Neural progenitor cell (in vitro differentiated cells): Measurements from ENCODE around the gene B4GALNT3. TPM values are rescaled to one million over a fixed set of nuclear protein-coding genes. Genes with fewer than 3 reads are reported as not detected.
"Not testable (repeated sequence)": the region's sequence is repeated elsewhere in the genome, so short reads cannot be mapped to it uniquely, and the experiment has no call there.

Experiments
- DNase-seq: peaks from one replicate; pipeline ENCODE4 v3.0.0-alpha.2; 2016; ENCODE audit warnings: low spot score
- H2AFZ ChIP-seq: fragments of 200-600 bp; sonication (generic); replicated peaks from 2 replicates; pipeline ENCODE4 v1.6.1; 2016; ENCODE audit warnings: antibody characterized with exemption
- H3F3A ChIP-seq: fragments of 200-600 bp; sonication (generic); 2 replicates; pipeline ENCODE4 v1.6.1; 2016; ENCODE audit warnings: antibody characterized with exemption, low read depth
- H3K27ac ChIP-seq: fragments of 200-600 bp; sonication (generic); 2 replicates; pipeline ENCODE4 v1.5.1; 2016; ENCODE audit warnings: mild to moderate bottlenecking
- H3K27me3 ChIP-seq: fragments of 200-600 bp; sonication (generic); 2 replicates; pipeline ENCODE4 v1.6.1; 2016; ENCODE audit warnings: mild to moderate bottlenecking, moderate library complexity
- H3K36me3 ChIP-seq: fragments of 200-600 bp; sonication (generic); 2 replicates; pipeline ENCODE4 v1.5.1; 2016
- H3K4me1 ChIP-seq: fragments of 200-600 bp; sonication (generic); 2 replicates; pipeline ENCODE4 v1.6.1; 2016; ENCODE audit warnings: mixed run types
- H3K4me2 ChIP-seq: fragments of 200-600 bp; sonication (generic); 2 replicates; pipeline ENCODE4 v1.6.1; 2016
- H3K4me3 ChIP-seq: fragments of 200-600 bp; sonication (generic); 2 replicates; pipeline ENCODE4 v1.5.1; 2016
- H3K79me2 ChIP-seq: fragments of 200-600 bp; sonication (generic); 2 replicates; pipeline ENCODE4 v1.6.1; 2016; ENCODE audit warnings: low read depth
- H3K9ac ChIP-seq: fragments of 200-600 bp; sonication (generic); 2 replicates; pipeline ENCODE4 v1.6.1; 2016
- H3K9me3 ChIP-seq: fragments of 200-600 bp; sonication (generic); 2 replicates; pipeline ENCODE4 v1.5.1; 2016; ENCODE audit warnings: low read depth
- H4K20me1 ChIP-seq: fragments of 200-600 bp; sonication (generic); 2 replicates; pipeline ENCODE4 v1.6.1; 2016; ENCODE audit warnings: low read depth
- H3K27ac Mint-ChIP-seq: 3 replicates; pipeline ENCODE4 v1.8.0; 2021; ENCODE audit warnings: mixed read lengths
- H3K27me3 Mint-ChIP-seq: 2 replicates; pipeline ENCODE4 v1.8.0; 2022; ENCODE audit warnings: low read depth, mild to moderate bottlenecking, inconsistent platforms, moderate library complexity, mixed read lengths; ENCODE audit not compliant: insufficient read depth
- H3K36me3 Mint-ChIP-seq: 3 replicates; pipeline ENCODE4 v1.8.0; 2021; ENCODE audit warnings: mixed read lengths
- H3K4me1 Mint-ChIP-seq: 3 replicates; pipeline ENCODE4 v1.8.0; 2021; ENCODE audit warnings: mixed read lengths
- H3K4me3 Mint-ChIP-seq: 3 replicates; pipeline ENCODE4 v1.8.0; 2021; ENCODE audit warnings: mild to moderate bottlenecking, moderate library complexity, mixed read lengths
- H3K9me3 Mint-ChIP-seq: 3 replicates; pipeline ENCODE4 v1.8.0; 2020; ENCODE audit warnings: mixed read lengths
- EZH2 ChIP-seq: fragments of 200-600 bp; sonication (generic); IDR thresholded peaks from 2 replicates; pipeline ENCODE4 v1.6.1; 2017; ENCODE audit warnings: antibody characterized with exemption, mild to moderate bottlenecking, moderate library complexity
- EZH2phosphoT487 ChIP-seq: fragments of 200-600 bp; sonication (generic); IDR thresholded peaks from 2 replicates; pipeline ENCODE4 v1.6.1; 2017; ENCODE audit warnings: antibody characterized with exemption
- total RNA-seq: library from RNA; depleted of rRNA; stranded (reverse); fragments of >200 nt; gene quantifications from 2 replicates; pipeline ENCODE4 v1.2.3, GENCODE V29; 2015; ENCODE audit warnings: low replicate concordance
- TF ChIP-seq, protein P1 (sequence below): fragments of 200-600 bp; sonication (generic); IDR thresholded peaks from 2 replicates; pipeline ENCODE4 v1.5.1; 2017; ENCODE audit warnings: antibody characterized with exemption, mild to moderate bottlenecking

B4GALNT3 gene
- total RNA-seq, 1 donor from 2014 or later = 29.0 TPM

DNA sequence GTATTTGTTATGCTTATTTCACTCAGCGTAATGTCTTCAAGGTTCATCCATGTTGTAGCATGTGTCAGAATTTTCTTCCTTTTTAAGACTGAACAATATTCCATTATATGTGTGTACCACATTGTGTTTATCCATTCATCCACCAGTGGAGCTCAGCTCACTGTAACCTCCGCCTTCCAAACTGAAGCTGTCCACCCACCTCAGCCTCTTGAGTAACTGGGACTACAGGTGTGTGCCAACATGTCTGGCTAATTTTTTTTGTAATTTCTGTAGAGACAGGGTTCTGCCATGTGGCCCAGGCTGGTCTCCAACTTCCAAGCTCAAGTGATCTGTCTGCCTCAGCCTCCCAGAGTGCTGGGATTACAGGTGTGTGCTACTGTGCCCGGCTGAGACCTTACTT is 37.2 kb upstream of the B4GALNT3 start:
- H4K20me1 ChIP-seq = no peaks in the 10 kb centered on the region
- H3K36me3 Mint-ChIP-seq = peaks cover 25% of the 10 kb centered on the region

DNA sequence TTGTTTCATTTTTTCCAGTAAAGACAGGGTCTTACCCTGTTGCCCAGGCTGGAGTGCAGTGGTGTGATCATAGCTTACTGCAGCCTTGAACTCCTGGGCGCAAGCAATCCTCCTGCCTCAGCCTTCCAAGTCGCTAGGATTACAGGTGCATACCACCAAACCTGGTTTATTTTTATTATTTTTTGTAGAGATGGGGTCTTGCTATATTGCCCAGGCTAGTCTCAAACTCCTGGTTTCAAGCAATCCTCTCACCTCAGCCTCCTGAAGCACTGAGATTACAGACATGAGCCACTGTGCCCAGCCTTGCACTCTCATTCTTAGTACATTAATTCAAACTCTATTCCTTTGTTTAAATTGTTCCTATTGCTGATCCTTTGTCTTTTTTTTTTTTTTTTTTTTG is 24.0 kb upstream of the B4GALNT3 start:
- H3F3A ChIP-seq, H3K4me3 ChIP-seq, DNase-seq, H3K4me3 Mint-ChIP-seq, H3K9me3 ChIP-seq, H3K4me1 Mint-ChIP-seq, H3K27ac Mint-ChIP-seq, H4K20me1 ChIP-seq, H3K27ac ChIP-seq, H3K27me3 ChIP-seq, H3K4me2 ChIP-seq, H3K9me3 Mint-ChIP-seq, H3K79me2 ChIP-seq, H3K27me3 Mint-ChIP-seq, H3K4me1 ChIP-seq, H3K9ac ChIP-seq, H2AFZ ChIP-seq: not testable (repeated sequence)
- peaks cover 31% of the 10 kb centered on the region for H3K36me3 Mint-ChIP-seq
- peaks cover 31% of the 10 kb centered on the region for H3K36me3 ChIP-seq

More for the DNA sequence above, 37.2 kb upstream of the B4GALNT3 start:
- H3K36me3 ChIP-seq = peaks cover 3% of the 10 kb centered on the region
- no peak overlapping the region for H2AFZ ChIP-seq
- no peaks in the 10 kb centered on the region for H3K9me3 Mint-ChIP-seq
- H3K9ac ChIP-seq = no peak overlapping the region
- DNase-seq = no peak
- no peak overlapping the region for H3K27ac ChIP-seq
- H3K4me1 ChIP-seq = no peaks in the 10 kb centered on the region
- no peak overlapping the region for H3K4me2 ChIP-seq
- TF ChIP-seq EZH2phosphoT487 = no peak
- TF ChIP-seq, protein P1, sequence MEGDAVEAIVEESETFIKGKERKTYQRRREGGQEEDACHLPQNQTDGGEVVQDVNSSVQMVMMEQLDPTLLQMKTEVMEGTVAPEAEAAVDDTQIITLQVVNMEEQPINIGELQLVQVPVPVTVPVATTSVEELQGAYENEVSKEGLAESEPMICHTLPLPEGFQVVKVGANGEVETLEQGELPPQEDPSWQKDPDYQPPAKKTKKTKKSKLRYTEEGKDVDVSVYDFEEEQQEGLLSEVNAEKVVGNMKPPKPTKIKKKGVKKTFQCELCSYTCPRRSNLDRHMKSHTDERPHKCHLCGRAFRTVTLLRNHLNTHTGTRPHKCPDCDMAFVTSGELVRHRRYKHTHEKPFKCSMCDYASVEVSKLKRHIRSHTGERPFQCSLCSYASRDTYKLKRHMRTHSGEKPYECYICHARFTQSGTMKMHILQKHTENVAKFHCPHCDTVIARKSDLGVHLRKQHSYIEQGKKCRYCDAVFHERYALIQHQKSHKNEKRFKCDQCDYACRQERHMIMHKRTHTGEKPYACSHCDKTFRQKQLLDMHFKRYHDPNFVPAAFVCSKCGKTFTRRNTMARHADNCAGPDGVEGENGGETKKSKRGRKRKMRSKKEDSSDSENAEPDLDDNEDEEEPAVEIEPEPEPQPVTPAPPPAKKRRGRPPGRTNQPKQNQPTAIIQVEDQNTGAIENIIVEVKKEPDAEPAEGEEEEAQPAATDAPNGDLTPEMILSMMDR = no peak
- no peak for TF ChIP-seq EZH2
- no peaks in the 10 kb centered on the region for H3K9me3 ChIP-seq
- no peaks in the 10 kb centered on the region for H3F3A ChIP-seq
- no peak overlapping the region for H3K4me3 ChIP-seq
- no peak overlapping the region for H3K27ac Mint-ChIP-seq
- H3K4me3 Mint-ChIP-seq = no peak overlapping the region
- H3K79me2 ChIP-seq = no peaks in the 10 kb centered on the region
- no peaks in the 10 kb centered on the region for H3K4me1 Mint-ChIP-seq
- no peaks in the 10 kb centered on the region for H3K27me3 ChIP-seq
- H3K27me3 Mint-ChIP-seq = peaks cover 2% of the 10 kb centered on the region

DNA sequence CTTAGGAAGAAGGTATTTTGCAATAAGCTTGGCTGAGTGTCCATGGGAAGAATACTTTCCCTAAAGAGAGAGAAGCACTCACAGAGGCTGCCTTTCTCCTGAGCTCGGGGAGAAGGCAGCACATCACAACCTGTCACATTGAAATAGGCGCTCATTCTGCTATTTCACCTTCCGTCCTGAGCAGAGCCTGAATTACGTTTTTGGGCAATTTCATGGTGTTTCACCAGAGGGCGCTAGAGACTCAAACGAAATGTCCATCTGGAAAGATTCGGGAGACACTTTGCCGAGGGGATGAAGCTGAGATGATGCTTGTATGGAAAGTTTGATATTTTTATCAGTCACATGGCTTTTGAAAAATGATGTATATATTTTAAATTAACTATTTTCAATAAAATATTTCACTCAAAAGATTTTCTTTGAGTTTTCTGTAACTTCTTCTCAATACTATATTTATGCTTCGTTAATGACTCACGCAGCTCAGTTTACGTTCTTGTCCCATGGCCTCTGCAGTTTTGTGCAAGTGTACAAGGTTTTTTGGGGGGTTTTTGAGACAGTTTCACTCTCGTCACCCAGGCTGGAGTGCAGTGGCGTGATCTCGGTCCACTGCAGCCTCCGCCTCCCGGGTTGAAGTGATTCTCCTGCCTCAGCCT is 17.4 kb upstream of the B4GALNT3 start:
- DNase-seq = peak; percentile 70
- Mint-ChIP-seq H3K9me3 (no peaks in the 10 kb centered on the region), H3K4me3 (no peak overlapping the region), H3K27me3 (no peaks in the 10 kb centered on the region), H3K27ac (no peak overlapping the region), H3K36me3 (peaks cover 11% of the 10 kb centered on the region), H3K4me1 (no peaks in the 10 kb centered on the region)
- H3K9ac ChIP-seq = no peak overlapping the region
- H3K9me3 ChIP-seq = no peaks in the 10 kb centered on the region
- no peaks in the 10 kb centered on the region for H3K27me3 ChIP-seq
- H2AFZ ChIP-seq = no peak overlapping the region
- H3K4me1 ChIP-seq = no peaks in the 10 kb centered on the region
- peaks cover 8% of the 10 kb centered on the region for H3K36me3 ChIP-seq
- no peak overlapping the region for H3K4me2 ChIP-seq
- H3K4me3 ChIP-seq = no peak overlapping the region
- peaks cover 5% of the 10 kb centered on the region for H4K20me1 ChIP-seq
- H3F3A ChIP-seq = peaks cover 16% of the 10 kb centered on the region
- no peak overlapping the region for H3K27ac ChIP-seq
- H3K79me2 ChIP-seq = no peaks in the 10 kb centered on the region
- no peak for TF ChIP-seq EZH2phosphoT487
- TF ChIP-seq, protein P1 = peak; percentile 82
- no peak for TF ChIP-seq EZH2

DNA sequence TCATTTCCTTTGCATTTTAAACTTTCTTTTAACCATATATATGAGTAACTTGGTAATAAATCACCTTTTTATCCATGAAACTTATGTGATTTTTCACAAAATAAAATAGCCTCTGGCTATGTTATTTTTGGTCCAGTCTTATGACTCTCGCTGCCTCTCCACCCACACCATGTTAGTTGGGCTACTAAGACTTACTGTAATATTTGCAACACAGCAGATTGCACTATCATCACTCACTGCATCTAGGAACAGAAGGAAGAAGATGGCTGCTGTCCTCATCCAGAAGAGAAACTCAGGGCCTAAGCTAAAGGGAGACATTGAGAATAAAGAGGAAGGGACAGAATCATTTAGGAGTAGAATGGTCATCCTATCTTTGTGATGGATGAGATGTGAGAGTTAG is 12.6 kb upstream of the B4GALNT3 start:
- peaks cover 2% of the 10 kb centered on the region for H3K36me3 Mint-ChIP-seq
- no peak overlapping the region for H3K4me3 ChIP-seq
- H3K27ac Mint-ChIP-seq = no peak overlapping the region
- H3F3A ChIP-seq = peaks cover 4% of the 10 kb centered on the region
- peaks cover 1% of the 10 kb centered on the region for H3K9me3 Mint-ChIP-seq
- no peaks in the 10 kb centered on the region for H3K79me2 ChIP-seq
- no peak overlapping the region for H3K27ac ChIP-seq
- H3K4me1 ChIP-seq = no peaks in the 10 kb centered on the region
- no peaks in the 10 kb centered on the region for H3K9me3 ChIP-seq
- H4K20me1 ChIP-seq = peaks cover under 1% of the 10 kb centered on the region
- H2AFZ ChIP-seq = no peak overlapping the region
- no peak overlapping the region for H3K4me2 ChIP-seq
- H3K4me3 Mint-ChIP-seq = no peak overlapping the region
- H3K27me3 ChIP-seq = no peaks in the 10 kb centered on the region
- TF ChIP-seq EZH2 (no peak), EZH2phosphoT487 (no peak)
- TF ChIP-seq, protein P1 = no peak
- no peaks in the 10 kb centered on the region for H3K36me3 ChIP-seq
- DNase-seq = no peak
- no peaks in the 10 kb centered on the region for H3K4me1 Mint-ChIP-seq
- no peak overlapping the region for H3K9ac ChIP-seq
- no peaks in the 10 kb centered on the region for H3K27me3 Mint-ChIP-seq
